Left lung (tissue), 10 donors: ENCODE data around the gene TUBA1C. TPM values are rescaled to one million over a fixed set of nuclear protein-coding genes. Genes with fewer than 3 reads are reported as not detected.

Experiments used
- ATAC-seq: fragments of 200-7000 bp; cut with Tn5 transposase; one replicate; pipeline ENCODE4 v1.9.1; 2020; ENCODE audit warnings: moderate library complexity
- DNase-seq, 4 donors: peaks; one replicate each; pipeline ENCODE4 v3.0.0-alpha.2; 2013 to 2020
- H3K27ac ChIP-seq, 2 donors: fragments of 200-600 bp; sonication (generic) in 1 of 2; one replicate each; pipeline versions ENCODE4 v1.5.0 to v1.8.0; 2020 to 2021
- H3K27me3 ChIP-seq, 2 donors: fragments of 200-600 bp; sonication (generic) in 1 of 2; one replicate each; pipeline versions ENCODE4 v1.5.0 to v1.8.0; 2020 to 2021
- H3K36me3 ChIP-seq, 2 donors: fragments of 200-600 bp; sonication (generic) in 1 of 2; one replicate each; pipeline versions ENCODE4 v1.5.0 to v1.8.0; 2020 to 2021
- H3K4me1 ChIP-seq, 2 donors: fragments of 200-600 bp; one replicate each; pipeline ENCODE4 v1.8.0; 2021
- H3K4me3 ChIP-seq, 2 donors: fragments of 200-600 bp; sonication (generic) in 1 of 2; one replicate each; pipeline versions ENCODE4 v1.5.0 to v1.8.0; 2020 to 2021; ENCODE audit warnings: mild to moderate bottlenecking in 1 of 2
- H3K9me3 ChIP-seq, 2 donors: fragments of 200-600 bp; sonication (generic) in 1 of 2; one replicate each; pipeline versions ENCODE4 v1.5.0 to v1.8.0; 2020 to 2021
- intact Hi-C, 2 donors: fragments of 100-400 bp; cut with DNase I; formaldehyde crosslinking; loops; one replicate each; pipeline versions ENCODE4 v1.11.2 to v1.14.2; 2022
- polyA plus RNA-seq, 6 donors: library from polyadenylated mRNA; unstranded; fragments of 120-200 nt; gene quantifications; one replicate each; pipeline ENCODE4 v1.2.1, GENCODE V29; 2013; ENCODE audit not compliant: insufficient read length in 6 of 6
- total RNA-seq, 2 donors: library from RNA; stranded (reverse); fragmentation: NEBNext Ultra II Directional; extraction: Animal tissue kit (Norgen Biotek cat#: 25700); gene quantifications; one replicate each; pipeline ENCODE4 v1.2.1, GENCODE V29; 2021
- TF ChIP-seq, protein P1 (sequence below), 2 donors: fragments of 200-600 bp; sonication (generic) in 1 of 2; IDR thresholded peaks; one replicate each; pipeline versions ENCODE4 v1.5.0 to v1.8.0; 2021; ENCODE audit warnings: antibody characterized with exemption in 2 of 2
- donor health status: DM: no; HTN: yes; CAD: no.
- donor health status: DM: no; HTN: no; CAD: no.

Gene TUBA1C
- total and polyA plus RNA-seq, 8 donors, result 112 to 235 (median 160) TPM

DNA sequence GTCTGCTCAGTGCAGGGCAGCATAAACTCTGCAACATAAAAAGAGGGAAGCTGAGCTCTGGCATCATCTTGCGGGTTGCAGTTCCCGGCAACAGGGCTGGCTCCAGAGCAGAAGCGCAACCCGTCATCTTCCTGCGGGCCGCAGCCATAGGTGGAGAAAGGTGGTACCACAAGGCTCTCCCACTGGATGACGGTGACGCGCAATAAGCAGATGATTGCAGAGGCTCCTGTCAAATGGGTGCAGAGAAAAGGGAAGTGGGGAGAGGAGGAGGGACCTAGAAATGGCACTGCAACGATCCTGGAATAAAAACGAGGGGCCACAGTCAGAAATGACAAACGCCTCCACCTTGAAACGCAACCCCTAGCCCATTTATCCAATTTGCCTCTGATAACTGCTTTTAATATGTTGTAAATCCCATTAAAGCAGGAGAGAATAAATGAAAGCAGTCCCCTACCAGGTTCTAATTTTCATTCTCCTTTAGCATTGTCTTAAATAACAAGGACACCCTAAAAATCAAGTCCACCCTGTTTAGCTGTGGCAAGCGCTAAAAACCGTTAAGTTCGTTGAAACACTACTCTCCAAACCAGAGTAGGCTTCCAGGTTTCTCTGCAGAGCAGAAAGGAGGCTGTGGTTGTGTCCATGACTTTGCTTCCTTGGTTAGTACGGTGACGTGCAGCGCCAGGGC, 30.9 kb upstream of the TUBA1C start:
- H3K27me3 ChIP-seq, result no peaks in the 10 kb centered on the region
- DNase-seq (peak in 2 of 4 donors; percentile 86 to 92), ATAC-seq (peak; percentile 37)
- H3K36me3 ChIP-seq, result no peaks in the 10 kb centered on the region
- peaks cover 13 to 52% of the 10 kb centered on the region in 2 donors for H3K4me1 ChIP-seq
- TF ChIP-seq, protein P1, sequence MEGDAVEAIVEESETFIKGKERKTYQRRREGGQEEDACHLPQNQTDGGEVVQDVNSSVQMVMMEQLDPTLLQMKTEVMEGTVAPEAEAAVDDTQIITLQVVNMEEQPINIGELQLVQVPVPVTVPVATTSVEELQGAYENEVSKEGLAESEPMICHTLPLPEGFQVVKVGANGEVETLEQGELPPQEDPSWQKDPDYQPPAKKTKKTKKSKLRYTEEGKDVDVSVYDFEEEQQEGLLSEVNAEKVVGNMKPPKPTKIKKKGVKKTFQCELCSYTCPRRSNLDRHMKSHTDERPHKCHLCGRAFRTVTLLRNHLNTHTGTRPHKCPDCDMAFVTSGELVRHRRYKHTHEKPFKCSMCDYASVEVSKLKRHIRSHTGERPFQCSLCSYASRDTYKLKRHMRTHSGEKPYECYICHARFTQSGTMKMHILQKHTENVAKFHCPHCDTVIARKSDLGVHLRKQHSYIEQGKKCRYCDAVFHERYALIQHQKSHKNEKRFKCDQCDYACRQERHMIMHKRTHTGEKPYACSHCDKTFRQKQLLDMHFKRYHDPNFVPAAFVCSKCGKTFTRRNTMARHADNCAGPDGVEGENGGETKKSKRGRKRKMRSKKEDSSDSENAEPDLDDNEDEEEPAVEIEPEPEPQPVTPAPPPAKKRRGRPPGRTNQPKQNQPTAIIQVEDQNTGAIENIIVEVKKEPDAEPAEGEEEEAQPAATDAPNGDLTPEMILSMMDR (IDR thresholded peaks at IDR 0.05), result no peak
- peak overlapping the region; percentile 31 to 60 for H3K4me3 ChIP-seq
- H3K27ac ChIP-seq, result peak overlapping the region; percentile 98 to 99
- no peaks in the 10 kb centered on the region for H3K9me3 ChIP-seq
- intact Hi-C loops, result loop anchor here in 1 of 2 donors (5.0 to 10.0 kb wide), 2 partner anchors 37 to 149 kb away; no protein-coding TSS in a partner anchor

DNA sequence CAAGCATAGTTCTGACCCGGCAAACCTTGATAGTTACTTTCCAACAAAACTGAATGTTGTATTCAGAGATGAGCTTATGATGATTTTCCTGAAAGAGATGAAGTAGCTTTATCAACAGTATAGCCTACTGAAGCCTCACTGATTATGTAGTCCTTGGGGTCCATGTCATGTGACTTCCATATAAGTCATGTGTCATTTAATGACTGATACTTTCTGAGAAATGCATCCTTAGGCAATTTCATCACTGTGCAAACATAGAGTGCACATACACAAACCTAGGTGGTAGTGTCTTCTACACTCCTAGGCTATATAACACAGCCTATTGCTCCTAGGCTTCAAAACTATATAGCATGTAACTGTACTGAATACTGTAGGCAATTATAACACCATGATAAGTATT, 28.5 kb upstream of the TUBA1C start:
- Histone ChIP-seq H3K36me3 (no peaks in the 10 kb centered on the region), H3K4me1 (peaks cover 13 to 35% of the 10 kb centered on the region in 2 donors), H3K27me3 (no peaks in the 10 kb centered on the region), H3K9me3 (no peaks in the 10 kb centered on the region), H3K4me3 (no peak overlapping the region), H3K27ac (no peak overlapping the region)
- no peak for DNase-seq
- no peak for ATAC-seq
- TF ChIP-seq, protein P1 (IDR thresholded peaks at IDR 0.05), result no peak
- intact Hi-C loops, result loop anchor here in 1 of 2 donors (5.0 to 10.0 kb wide), 2 partner anchors 104 to 152 kb away; partner anchors contain the start of gene TUBA1B

DNA sequence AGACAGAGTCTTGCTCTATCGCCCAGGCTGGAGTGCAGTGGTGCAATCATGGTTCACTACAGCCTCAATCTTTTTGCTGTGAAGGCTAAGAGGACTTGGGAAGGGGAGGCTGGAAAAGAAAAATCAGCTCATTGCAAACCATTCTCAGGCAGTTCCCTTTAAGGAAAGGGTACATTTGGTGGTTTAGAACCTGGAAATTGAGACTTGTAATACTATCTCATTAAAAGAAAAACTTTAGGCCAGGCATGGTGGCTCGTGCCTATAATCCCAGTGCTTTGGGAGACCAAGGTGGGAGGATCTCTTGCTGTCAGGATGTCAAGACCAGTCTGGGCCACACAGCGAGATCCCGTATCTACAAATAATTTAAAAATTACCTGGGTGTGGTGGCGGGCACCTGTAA, 21.3 kb upstream of the TUBA1C start:
- no peak overlapping the region for H3K4me3 ChIP-seq
- ATAC-seq (no peak), DNase-seq (no peak)
- H3K27ac ChIP-seq, result no peak overlapping the region
- no peaks in the 10 kb centered on the region for H3K9me3 ChIP-seq
- TF ChIP-seq, protein P1 (IDR thresholded peaks at IDR 0.05), result no peak
- H3K4me1 ChIP-seq, result peaks cover 0 to 14% of the 10 kb centered on the region in 2 donors
- intact Hi-C loops, result no loop called here
- no peaks in the 10 kb centered on the region for H3K27me3 ChIP-seq
- no peaks in the 10 kb centered on the region for H3K36me3 ChIP-seq

DNA sequence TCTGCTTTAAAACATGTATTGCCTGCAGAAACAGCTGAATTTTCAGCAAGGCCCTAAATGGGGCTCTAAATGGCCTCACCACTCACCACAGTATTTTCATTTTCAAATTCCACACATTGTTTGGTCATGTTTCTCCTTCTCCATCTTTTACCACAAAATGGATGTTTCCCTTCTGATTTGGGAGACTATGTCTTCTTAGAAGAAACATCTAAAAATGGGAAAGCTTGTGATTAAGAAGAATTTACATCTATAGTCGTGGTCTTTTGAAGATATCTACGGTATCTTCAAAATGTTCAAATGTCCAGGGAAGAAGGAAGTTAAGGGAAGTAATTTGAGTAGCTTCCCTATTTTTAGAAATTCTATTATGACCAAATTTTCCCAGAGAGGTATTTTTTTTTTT, 20.7 kb upstream of the TUBA1C start:
- H3K4me3 ChIP-seq, result no peak overlapping the region
- no peaks in the 10 kb centered on the region for H3K27me3 ChIP-seq
- H3K27ac ChIP-seq, result no peak overlapping the region
- peaks cover 0 to 14% of the 10 kb centered on the region in 2 donors for H3K4me1 ChIP-seq
- intact Hi-C loops, result no loop called here
- no peak for DNase-seq
- no peak for ATAC-seq
- H3K9me3 ChIP-seq, result no peaks in the 10 kb centered on the region
- no peaks in the 10 kb centered on the region for H3K36me3 ChIP-seq
- TF ChIP-seq, protein P1 (IDR thresholded peaks at IDR 0.05), result no peak

DNA sequence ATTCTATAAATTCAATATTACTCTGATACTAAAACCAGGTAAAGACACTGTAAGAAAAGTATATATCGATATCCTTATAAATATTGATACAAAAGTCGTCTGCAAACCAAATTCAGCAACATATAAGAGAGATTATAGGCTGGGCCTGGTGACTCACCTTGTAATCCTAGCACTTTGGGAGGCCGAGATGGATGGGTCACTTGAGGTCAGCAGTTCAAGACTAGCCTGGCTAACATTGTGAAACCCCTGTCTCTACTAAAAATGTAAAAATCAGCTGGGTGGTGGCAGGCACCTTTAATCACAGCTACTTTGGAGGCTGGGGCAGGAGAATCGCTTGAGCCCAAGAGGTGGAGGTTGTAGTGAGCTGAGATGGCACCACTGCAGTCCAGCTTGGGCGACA, 13.5 kb upstream of the TUBA1C start:
- Histone ChIP-seq H3K4me3 (no peak overlapping the region), H3K27ac (no peak overlapping the region), H3K36me3 (no peaks in the 10 kb centered on the region), H3K4me1 (no peaks in the 10 kb centered on the region), H3K27me3 (no peaks in the 10 kb centered on the region), H3K9me3 (no peaks in the 10 kb centered on the region)
- TF ChIP-seq, protein P1 (IDR thresholded peaks at IDR 0.05), result no peak
- no peak for ATAC-seq
- intact Hi-C loops, result no loop called here
- DNase-seq, result no peak
